Fibroblast of peridontal ligament (primary cell): ENCODE results near the gene EPB41L4B.

Source experiments
- DNase-seq: peaks from one replicate; pipeline ENCODE4 v3.0.0-alpha.2; 2010; ENCODE audit errors: extremely low read depth

Gene EPB41L4B

GRCh38 chr9:109269839-109270238 is 51.0 kb downstream of the EPB41L4B start:
- no peak for DNase-seq

GRCh38 chr9:109269081-109269480 is 51.8 kb downstream of the EPB41L4B start:
- DNase-seq, result no peak

- DNase-seq, result no peak
These were observed 53.3 kb downstream of the EPB41L4B start for GRCh38 chr9:109267555-109267954.

- DNase-seq, result peak; percentile 35
These were observed 55.8 kb downstream of the EPB41L4B start for GRCh38 chr9:109264877-109265587.

GRCh38 chr9:109263358-109263757 is 57.5 kb downstream of the EPB41L4B start:
- no peak for DNase-seq

- no peak for DNase-seq
These were observed 62.2 kb downstream of the EPB41L4B start for GRCh38 chr9:109258481-109259302.

- peak; percentile 89 for DNase-seq
These were observed 64.5 kb downstream of the EPB41L4B start for GRCh38 chr9:109256336-109256735.

- DNase-seq, result no peak
These were observed 65.5 kb downstream of the EPB41L4B start for GRCh38 chr9:109255394-109255793.

GRCh38 chr9:109254317-109254716 is 66.5 kb downstream of the EPB41L4B start:
- peak; percentile 94 for DNase-seq

GRCh38 chr9:109253637-109254284 is 67.1 kb downstream of the EPB41L4B start:
- DNase-seq, result peak; percentile 85

GRCh38 chr9:109253241-109253636 is 67.6 kb downstream of the EPB41L4B start:
- DNase-seq, result no peak

- DNase-seq, result no peak
These were observed 68.6 kb downstream of the EPB41L4B start for GRCh38 chr9:109252291-109252690.

- no peak for DNase-seq
These were observed 69.1 kb downstream of the EPB41L4B start for GRCh38 chr9:109251776-109252106.

- DNase-seq, result peak; percentile 49
These were observed 69.6 kb downstream of the EPB41L4B start for GRCh38 chr9:109251080-109251775.

- DNase-seq, result no peak
These were observed 70.1 kb downstream of the EPB41L4B start for GRCh38 chr9:109250771-109251079.

- no peak for DNase-seq
These were observed 70.5 kb downstream of the EPB41L4B start for GRCh38 chr9:109250311-109250741.

- no peak for DNase-seq
These were observed 71.2 kb downstream of the EPB41L4B start for GRCh38 chr9:109249615-109250014.

GRCh38 chr9:109248133-109248581 is 72.7 kb downstream of the EPB41L4B start:
- DNase-seq, result peak; percentile 58

GRCh38 chr9:109247228-109247627 is 73.6 kb downstream of the EPB41L4B start:
- no peak for DNase-seq

- no peak for DNase-seq
These were observed 74.3 kb downstream of the EPB41L4B start for GRCh38 chr9:109246533-109246932.

- DNase-seq, result no peak
These were observed 75.5 kb downstream of the EPB41L4B start for GRCh38 chr9:109245310-109245897.
